Tongue (tissue), 2 donors: Measurements from ENCODE around the gene CILP2. TPM values are rescaled to one million over a fixed set of nuclear protein-coding genes. Genes with fewer than 3 reads are reported as not detected.
A peak's percentile ranks its signal among the peaks of the same experiment; 100 is the strongest.

ENCODE experiments used
- DNase-seq: peaks from one replicate; pipeline ENCODE4 v3.0.0-alpha.2; 2015
- total RNA-seq: library from RNA; depleted of rRNA; stranded (reverse); fragments of >200 nt; gene quantifications from one replicate; pipeline ENCODE4 v1.2.3, GENCODE V29; 2014

CILP2 gene, protein sequence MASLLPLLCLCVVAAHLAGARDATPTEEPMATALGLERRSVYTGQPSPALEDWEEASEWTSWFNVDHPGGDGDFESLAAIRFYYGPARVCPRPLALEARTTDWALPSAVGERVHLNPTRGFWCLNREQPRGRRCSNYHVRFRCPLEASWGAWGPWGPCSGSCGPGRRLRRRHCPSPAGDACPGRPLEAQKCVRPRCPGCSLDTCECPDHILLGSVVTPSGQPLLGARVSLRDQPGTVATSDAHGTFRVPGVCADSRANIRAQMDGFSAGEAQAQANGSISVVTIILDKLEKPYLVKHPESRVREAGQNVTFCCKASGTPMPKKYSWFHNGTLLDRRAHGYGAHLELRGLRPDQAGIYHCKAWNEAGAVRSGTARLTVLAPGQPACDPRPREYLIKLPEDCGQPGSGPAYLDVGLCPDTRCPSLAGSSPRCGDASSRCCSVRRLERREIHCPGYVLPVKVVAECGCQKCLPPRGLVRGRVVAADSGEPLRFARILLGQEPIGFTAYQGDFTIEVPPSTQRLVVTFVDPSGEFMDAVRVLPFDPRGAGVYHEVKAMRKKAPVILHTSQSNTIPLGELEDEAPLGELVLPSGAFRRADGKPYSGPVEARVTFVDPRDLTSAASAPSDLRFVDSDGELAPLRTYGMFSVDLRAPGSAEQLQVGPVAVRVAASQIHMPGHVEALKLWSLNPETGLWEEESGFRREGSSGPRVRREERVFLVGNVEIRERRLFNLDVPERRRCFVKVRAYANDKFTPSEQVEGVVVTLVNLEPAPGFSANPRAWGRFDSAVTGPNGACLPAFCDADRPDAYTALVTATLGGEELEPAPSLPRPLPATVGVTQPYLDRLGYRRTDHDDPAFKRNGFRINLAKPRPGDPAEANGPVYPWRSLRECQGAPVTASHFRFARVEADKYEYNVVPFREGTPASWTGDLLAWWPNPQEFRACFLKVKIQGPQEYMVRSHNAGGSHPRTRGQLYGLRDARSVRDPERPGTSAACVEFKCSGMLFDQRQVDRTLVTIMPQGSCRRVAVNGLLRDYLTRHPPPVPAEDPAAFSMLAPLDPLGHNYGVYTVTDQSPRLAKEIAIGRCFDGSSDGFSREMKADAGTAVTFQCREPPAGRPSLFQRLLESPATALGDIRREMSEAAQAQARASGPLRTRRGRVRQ
- total RNA-seq: 5.5 TPM

DNA sequence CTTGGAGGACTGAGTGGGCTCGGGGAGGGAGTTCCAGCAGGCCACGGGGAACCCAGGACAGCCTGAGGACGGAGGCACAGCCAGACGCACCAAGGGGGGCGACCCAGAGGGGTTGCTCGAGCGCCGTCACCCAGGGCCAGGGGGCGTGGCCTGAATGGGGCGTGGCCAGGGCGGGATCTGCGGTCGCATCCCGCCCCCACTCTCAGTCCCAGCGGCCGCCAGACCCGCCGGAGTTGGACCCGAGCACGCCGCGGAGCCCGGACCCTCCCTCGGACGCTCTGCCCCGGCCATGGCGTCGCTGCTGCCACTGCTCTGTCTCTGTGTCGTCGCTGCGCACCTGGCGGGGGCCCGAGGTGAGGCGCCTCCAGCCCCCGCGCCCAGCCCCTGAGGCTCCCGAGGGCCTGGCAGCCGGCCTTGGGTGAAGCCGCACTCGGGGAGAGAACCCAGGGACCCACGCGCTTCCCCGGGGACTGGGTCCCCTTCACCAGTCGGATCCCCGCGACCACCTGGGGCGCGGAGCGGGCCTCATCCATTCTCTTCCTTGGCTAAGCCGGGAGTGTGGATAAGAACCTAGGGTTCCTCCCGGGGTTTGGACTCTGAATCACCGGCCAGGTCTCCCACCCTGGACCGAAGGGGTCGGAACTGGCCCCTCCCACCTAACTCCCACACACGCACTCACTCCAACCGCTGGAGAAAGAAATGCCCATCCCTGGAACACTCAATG lies at the start of gene CILP2:
Gene CILP2 (plus strand): TSS at position 205 of the 724 bp plus-strand sequence. CDS start 85 bp downstream, at position 290.
- DNase-seq: peak; percentile 51

DNA sequence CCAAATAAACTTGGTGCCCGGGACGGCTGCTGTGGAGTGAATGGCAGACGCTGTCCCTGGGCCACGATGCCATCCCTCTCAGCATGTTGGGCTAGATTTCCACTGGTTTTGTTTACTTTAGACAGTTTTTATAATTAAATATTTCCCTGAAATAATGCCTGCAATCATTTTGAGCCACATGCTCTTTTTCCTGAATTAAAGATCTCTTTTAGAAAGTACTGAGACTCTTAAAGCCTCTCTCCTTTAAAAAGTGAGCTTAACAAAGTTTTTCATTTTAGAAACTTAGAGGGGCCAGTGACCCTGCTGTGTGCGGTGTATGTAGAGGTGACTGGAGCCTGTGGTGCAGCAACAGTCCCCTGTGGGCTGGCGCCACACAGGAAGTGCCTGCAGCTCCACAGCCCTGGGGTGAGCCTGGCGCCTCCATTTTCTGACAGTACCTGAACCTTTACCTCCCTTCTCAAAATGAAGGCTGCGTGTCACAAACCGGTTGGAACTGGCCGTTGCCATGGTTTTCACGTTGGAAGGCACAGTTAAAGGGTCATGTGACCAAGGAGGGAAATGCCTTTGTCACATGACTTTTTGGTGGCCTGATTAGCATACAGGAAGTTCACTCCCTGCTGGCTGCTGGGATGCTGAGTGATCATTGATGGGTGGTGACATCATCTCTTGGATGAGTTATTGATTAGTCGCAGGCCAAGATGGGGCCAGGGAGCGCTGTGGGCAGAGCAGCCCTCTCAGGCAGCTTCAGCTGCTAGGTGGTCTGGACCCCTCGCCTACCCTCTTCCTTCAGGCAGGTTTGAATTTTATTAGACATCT lies 49.0 kb upstream of the CILP2 start:
- DNase-seq: peak; percentile 88

DNA sequence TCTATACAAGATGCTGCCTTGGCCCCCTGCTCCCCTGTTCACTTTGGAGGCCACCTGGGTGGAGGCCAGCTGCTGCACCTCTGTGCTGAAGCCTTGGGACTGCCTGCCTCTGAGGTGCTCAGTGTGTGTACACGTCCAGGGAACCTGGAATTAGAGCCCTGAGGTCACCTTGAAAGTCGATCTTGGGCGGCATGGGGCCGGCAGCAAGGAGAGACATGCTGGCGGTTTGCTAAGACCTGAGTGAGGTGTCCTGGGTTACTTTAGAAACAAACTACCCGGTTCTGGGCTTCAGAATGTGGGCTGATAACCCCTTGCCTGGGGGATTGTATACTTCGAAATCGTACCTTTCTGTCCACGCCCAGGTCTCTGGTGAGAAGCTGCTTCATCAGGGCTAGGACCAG lies 48.3 kb upstream of the CILP2 start:
- no peak for DNase-seq

DNA sequence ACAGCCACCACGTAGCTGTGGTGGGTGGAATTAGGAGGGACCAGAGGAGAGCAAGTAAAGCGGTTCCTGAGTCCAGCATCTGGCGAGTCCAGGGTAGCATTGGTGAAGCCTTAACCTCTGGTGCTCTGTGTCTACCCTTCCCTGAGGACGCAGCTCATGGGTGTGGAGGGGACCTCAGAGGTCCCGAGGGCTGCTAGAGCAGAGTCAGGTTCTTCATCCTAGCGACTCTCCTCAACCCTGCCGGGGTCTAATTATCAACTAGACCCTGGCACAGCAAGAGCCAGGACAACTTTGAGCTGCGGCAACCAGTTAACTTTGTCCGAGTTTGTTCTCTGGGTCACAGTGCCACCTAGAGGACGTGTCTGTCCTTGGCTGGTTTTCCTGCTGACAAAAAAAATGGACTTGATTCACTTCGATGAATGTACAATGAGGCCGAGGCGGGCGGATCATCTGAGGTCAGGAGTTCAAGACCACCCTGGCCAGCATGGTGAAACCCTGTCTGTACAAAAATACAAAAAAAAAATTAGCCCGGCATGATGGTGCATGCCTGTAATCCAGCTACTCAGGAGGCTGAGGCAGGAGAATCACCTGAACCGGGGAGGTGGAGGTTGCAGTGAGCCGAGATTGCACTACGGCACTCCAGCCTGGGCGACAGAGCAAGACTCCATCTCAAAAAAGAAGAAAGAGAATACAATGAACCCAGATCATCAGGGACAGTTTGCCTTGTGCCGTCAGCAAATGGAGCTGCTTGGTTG lies 47.7 kb upstream of the CILP2 start:
- DNase-seq: peak; percentile 94

DNA sequence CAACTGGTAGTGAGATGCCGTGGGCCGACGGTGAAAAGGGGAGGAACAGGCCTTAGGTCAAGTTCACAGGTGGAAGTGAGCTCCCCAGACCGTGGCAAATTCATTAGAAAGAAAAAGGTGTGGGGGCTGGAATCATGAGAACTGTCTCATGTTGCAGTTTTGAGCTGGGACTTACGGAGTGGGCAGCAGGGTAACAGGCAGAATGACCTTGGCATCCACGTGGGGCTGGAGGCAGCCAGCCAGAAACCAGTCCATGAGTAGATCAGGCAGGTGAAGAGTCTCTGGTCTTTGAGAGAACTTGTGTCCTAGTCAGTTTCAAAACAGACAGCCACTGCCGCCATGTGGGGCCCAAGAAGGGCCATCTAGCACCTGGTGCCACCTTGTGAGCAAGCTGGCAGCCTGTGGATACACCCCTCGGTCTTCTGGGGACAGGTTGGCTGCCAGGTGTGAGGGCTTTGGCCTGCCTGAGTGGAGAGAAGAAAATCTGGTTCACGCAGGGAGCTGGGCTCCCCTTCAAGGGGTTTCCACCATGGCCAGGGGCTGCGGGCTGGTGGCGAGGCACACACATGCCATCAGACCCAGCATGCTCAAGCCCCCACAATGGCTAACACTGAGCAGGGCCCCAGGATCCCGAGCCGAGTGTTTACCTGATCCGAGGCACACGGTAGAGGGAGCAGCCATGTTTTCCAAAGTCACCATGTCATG lies 46.6 kb upstream of the CILP2 start:
- DNase-seq: no peak

DNA sequence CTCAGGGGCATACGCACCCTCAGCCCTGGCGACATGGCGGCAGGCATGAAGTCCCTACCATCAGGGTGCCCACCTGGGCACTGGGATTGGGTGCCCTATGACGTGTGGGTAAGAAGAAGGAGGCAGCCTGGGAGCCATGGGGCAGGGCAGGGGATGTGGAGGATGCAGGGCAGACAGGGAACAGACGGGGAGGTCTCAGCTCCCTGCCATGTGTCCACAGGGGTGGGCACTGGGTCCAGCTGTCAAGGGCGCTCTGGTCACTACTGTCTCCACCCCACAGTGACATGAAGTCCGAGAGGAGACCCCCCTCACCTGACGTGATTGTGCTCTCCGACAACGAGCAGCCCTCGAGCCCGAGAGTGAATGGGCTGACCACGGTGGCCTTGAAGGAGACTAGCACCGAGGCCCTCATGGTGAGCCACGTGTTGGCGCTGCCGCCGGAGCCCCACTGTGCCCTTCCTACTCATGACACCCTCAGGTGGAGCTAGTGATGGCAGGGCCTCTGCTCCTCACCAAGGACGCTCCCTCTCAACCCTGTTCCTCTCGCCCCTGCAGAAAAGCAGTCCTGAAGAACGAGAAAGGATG lies 45.9 kb upstream of the CILP2 start:
- no peak for DNase-seq

DNA sequence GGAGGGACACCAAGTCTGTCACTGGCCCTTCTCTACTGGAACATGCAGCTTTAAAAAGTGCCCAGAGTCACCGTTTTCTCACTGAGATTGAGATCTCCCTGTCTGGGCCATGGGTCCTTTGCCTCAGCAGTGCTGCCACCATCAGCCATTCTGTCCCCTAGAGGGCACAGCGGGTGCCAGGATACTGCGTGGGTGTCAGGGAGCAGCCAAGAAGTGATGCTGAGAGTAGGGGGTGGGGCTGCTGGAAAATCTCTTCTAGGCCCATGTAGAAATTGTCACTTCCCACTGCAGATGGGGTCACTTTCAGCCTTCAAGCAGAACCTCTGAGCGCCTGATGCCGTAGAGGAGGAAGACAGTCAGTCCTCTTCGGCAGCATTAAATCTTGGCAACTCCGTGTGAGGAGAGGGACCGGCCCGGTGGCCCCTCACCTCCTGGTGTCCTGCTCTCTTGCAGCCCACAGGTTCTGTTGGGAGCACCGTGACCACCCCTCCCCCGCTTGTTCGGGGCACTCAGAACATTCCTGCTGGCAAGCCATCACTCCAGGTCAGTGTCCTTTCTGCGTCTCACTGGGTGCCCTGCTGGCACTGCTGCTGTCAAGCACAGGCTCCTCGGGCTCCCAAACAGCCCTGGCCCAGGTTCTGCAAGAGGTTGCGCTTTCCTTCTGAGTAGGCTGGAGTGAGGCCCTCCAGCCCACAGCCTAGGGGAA lies 44.1 kb upstream of the CILP2 start:
- DNase-seq: no peak

DNA sequence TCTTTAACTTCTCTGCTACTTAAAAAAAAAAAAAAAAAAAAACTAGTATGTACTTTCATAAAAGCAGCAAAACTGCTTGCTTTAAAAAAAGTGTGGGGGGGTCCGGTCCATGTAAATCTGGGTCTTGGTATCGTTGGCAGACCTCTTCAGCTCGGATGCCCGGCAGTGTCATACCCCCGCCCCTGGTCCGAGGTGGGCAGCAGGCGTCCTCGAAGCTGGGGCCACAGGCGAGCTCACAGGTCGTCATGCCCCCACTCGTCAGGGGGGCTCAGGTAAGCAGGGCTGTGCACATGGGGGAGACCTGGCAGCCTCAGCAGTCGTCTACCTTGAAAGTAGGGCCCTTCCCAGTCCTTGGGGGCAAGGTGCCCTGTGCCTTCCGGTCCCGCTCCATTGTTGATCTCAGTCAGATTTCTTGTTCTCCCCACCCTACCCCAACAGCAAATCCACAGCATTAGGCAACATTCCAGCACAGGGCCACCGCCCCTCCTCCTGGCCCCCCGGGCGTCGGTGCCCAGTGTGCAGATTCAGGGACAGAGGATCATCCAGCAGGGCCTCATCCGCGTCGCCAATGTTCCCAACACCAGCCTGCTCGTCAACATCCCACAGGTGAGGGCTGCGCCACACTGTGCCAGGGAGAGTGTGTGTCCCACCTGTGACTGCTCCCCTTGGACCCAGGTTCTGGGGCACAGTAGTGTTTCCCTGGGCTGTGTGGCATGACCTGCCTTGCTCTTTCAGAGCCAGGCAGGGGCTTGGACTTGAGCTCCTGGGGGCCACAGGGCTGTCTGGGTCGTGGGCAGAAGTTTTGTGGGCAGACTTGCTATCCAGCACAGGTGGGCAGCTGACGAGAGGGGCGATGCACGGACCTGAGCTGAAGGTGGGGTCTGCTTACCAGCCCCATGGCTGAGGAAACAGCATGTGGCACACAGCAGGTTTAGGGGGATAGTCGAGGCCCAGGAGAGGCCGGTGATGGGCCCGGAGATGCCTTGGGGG lies 42.2 kb upstream of the CILP2 start:
- DNase-seq: no peak

DNA sequence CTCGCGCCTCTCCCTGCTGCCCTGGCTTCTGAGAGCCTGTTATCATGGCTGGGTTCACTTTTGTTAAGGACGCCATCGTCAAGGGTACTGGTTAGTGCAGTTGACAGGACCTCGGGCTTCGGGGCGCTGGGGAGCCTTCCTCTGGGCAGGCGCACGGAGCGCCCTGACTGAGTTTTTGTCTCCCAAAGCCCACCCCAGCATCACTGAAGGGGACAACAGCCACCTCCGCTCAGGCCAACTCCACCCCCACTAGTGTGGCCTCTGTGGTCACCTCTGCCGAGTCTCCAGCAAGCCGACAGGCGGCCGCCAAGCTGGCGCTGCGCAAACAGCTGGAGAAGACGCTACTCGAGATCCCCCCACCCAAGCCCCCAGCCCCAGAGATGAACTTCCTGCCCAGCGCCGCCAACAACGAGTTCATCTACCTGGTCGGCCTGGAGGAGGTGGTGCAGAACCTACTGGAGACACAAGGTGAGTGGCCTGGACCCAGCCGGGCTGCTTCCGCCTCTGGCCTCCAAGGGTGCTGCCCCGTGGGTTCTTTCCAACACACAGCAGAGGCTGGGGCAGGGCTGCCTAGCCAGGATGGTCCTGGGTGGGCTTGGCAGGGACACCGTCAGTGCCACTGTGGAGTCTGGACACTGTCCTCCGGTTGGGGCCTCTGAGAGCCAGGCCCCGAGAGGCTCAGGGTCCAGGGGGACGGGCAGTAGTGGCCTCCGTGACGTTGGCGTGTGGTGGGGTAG lies 39.6 kb upstream of the CILP2 start:
- no peak for DNase-seq

DNA sequence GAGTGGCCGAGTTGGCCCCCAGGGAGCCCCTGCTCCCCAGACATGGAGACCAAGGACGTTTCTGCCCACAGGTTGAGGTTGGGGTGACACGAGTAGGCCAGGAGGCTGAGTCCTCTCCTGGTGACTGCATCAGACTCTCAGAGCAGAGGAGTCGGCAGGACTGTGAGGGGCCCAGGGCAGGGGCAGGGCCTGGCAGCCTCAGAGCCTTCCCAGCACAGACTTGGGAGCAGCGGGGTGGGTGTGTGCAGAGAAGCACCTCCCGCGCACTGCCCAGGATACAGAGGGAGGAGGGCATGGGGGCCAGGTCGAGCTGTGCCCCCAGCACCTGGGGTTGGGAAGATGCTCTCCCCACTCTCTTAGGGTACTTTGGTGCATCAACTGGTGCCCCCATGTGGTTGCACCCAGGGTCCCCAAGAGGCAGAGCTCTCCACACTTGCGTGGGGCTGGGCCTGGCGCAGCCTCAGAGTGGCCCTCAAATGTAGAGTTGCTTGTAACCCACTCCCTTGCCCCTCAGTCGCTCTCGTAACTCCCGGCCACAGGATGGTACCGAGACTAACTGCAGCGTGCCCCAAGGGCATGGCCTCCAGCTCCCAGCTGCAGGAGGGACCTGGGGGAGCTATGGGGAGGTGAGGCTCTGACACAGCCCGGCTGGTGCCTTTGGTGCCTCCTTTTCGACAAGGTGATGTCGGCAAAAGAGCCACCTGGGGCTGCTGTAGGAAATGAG lies 38.6 kb upstream of the CILP2 start:
- no peak for DNase-seq

DNA sequence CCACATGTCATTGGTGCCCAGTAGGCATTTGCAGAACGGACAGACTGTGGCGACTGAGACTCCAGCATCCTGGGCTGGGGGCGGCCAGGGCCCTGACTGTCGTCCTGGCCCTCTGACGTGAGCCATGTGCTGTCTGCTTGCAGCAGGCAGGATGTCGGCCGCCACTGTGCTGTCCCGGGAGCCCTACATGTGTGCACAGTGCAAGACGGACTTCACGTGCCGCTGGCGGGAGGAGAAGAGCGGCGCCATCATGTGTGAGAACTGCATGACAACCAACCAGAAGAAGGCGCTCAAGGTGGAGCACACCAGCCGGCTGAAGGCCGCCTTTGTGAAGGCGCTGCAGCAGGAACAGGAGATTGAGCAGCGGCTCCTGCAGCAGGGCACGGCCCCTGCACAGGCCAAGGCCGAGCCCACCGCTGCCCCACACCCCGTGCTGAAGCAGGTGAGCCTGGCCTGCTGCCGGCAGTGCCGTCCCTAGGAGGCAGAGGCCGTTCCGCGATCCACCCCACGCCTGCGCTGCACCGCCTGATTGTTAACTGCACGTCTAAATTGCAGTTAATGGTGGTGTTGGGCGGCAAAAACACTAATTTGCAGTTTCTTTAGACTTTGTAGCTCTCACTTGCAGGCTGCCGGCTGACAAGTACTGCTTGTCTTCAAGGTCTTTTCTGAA lies 37.0 kb upstream of the CILP2 start:
- no peak for DNase-seq

DNA sequence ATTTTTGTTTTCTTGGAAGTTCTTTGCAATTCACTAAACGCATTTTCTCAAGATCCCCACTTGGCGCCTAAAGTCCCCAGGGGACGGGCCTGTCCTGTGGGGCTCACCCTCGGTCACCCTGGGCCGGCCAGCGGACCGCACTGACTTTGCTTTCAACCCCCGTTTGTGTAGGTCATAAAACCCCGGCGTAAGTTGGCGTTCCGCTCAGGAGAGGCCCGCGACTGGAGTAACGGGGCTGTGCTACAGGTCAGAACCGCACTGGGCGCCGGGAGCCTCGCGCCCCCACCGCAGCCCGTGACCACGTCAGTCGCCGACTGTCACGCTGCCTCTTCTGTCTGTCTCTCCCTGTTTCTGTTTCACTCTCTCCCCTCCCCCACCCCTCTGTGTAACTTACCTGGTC lies 36.3 kb upstream of the CILP2 start:
- DNase-seq: no peak

DNA sequence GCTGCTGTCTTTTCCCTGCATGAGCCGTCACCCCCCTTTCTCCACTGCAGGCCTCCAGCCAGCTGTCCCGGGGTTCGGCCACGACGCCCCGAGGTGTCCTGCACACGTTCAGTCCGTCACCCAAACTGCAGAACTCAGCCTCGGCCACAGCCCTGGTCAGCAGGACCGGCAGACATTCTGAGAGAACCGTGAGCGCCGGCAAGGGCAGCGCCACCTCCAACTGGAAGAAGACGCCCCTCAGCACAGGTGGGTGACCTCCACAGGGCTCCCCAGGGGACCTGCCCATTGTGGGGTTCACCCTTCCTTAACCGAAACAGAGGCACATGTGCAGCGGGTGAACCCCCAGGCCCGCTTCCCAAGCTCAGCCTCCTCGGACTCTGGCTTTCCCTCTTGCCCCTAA lies 35.8 kb upstream of the CILP2 start:
- DNase-seq: no peak

DNA sequence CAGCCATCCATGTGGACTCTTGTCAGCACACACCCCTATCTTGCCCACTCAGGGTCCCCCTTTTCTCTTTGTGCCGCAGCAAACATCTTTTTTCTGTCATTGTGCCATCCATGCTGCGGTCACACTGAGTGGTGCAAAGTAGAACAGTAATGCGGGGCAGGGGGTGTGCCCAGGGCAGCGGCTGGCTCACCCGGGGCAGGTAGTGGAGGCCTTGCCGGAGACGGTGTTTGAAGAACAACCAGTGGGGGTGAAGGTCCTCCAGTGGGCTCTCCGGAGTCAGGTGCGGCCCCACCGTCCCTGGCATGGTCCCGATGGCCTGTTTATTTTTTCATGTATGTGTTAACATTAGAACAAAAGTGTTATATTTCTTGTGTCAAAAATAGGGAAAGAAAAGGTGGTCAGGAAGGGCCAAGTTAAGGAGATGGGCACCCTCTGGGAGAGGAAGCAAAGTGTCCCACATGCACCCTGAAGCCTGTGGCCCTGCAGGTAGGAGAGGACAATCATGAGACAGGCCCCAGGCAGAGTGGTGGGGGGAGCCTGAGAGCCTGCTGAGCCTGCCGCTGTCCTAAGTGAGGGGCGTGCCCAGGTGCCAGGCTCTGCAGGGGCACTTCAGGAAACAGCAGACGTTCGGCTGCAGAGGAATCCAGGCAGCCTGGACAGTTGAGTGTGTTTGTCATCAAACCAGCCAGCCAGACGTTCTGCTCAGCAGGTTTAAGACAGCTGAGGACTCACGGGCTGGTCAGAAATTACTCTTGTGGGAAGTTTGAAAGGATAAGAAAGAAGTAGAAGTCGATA lies 35.1 kb upstream of the CILP2 start:
- no peak for DNase-seq
